Measurements from ENCODE around the gene ECT2. TPM values are rescaled to one million over a fixed set of nuclear protein-coding genes. Genes with fewer than 3 reads are reported as not detected.

Gene ECT2
- total RNA-seq, 1 experiment from 2014 or later: 81.3 TPM

- no peaks in the 10 kb centered on the region for H3K9me3 Mint-ChIP-seq
- H2BK15ac ChIP-seq (ENCODE audit: low read depth, low read length): no peak overlapping the region
- H3K4me3 Mint-ChIP-seq: no peak overlapping the region
- H3K4me2 ChIP-seq (ENCODE audit: insufficient read depth, insufficient read length, low read length): no peak overlapping the region
- peaks cover 3% of the 10 kb centered on the region for H3K79me1 ChIP-seq (ENCODE audit: insufficient read depth, low read depth, low read length, poor library complexity, severe bottlenecking)
- peaks cover 5 to 42% (median 39%) of the 10 kb centered on the region in 3 experiments for H3K36me3 Mint-ChIP-seq (ENCODE audit: insufficient read depth in 1 of 3, low read depth in 3 of 3)
- no peak overlapping the region for H2BK5ac ChIP-seq (ENCODE audit: insufficient read length, low read length)
- WGBS (ENCODE audit: extremely low coverage, insufficient read length, low lambda C conversion rate): no CpG with 5 or more reads among the region's 2 CpGs
- peak overlapping the region in 1 of 3 experiments; percentile 50; a peak in 1 of 7 replicates for H3K27ac Mint-ChIP-seq
- H2BK12ac ChIP-seq (ENCODE audit: insufficient read length, low read depth, low read length): no peak overlapping the region
- H3K4me1 Mint-ChIP-seq: no peaks in the 10 kb centered on the region
- H2AFZ ChIP-seq (ENCODE audit: low read length): no peak overlapping the region
- no peak overlapping the region for H2BK20ac ChIP-seq (ENCODE audit: low read depth, low read length, poor library complexity, severe bottlenecking)
- no peak overlapping the region for H2BK120ac ChIP-seq (ENCODE audit: low read depth, low read length, poor library complexity, severe bottlenecking)
- H3K56ac ChIP-seq (ENCODE audit: insufficient read length, low read depth, low read length): no peak overlapping the region
- TF ChIP-seq CTCF (conservative IDR thresholded peaks at IDR 0.05): no peak
- no peaks in the 10 kb centered on the region for H3K79me2 ChIP-seq (ENCODE audit: insufficient read depth, low read length)
- H3K23ac ChIP-seq (ENCODE audit: insufficient read length, low read depth, low read length): no peak overlapping the region
- no peak overlapping the region for H3T11ph ChIP-seq (ENCODE audit: low read length)
- H3K27me3 ChIP-seq (ENCODE audit: insufficient read depth, low read length): no peaks in the 10 kb centered on the region
- no peak overlapping the region for H3K18ac ChIP-seq (ENCODE audit: insufficient read length, low read depth, low read length)
- no peak overlapping the region for H4K91ac ChIP-seq (ENCODE audit: insufficient read length, low read depth, low read length)
- H4K5ac ChIP-seq (ENCODE audit: insufficient read length, low read depth, low read length): no peak overlapping the region
- DNase-seq: no peak
- no peak overlapping the region for H3K14ac ChIP-seq (ENCODE audit: insufficient read depth, low read length)
- H3K27me3 Mint-ChIP-seq (ENCODE audit: low read depth): no peaks in the 10 kb centered on the region
- H3K9ac ChIP-seq (ENCODE audit: extremely low read depth, insufficient read length, low read length): no peak overlapping the region
- no peak overlapping the region for H2AK5ac ChIP-seq (ENCODE audit: insufficient read length, low read length)
- no peak overlapping the region for H3K4ac ChIP-seq (ENCODE audit: low read depth, low read length)
- H3K4me1 ChIP-seq (ENCODE audit: insufficient read depth, low read length): no peaks in the 10 kb centered on the region
- no peak overlapping the region for H3K27ac ChIP-seq (ENCODE audit: insufficient read length, low read depth, low read length)
- no peaks in the 10 kb centered on the region for H3K9me3 ChIP-seq (ENCODE audit: control insufficient read depth, low read depth, low read length)
- no peaks in the 10 kb centered on the region for H4K20me1 ChIP-seq (ENCODE audit: control insufficient read depth, insufficient read depth, insufficient read length)
- no peak overlapping the region for H4K8ac ChIP-seq (replicated peaks; ENCODE audit: insufficient read length, low read depth, low read length)
- no peaks in the 10 kb centered on the region for H3K23me2 ChIP-seq (ENCODE audit: insufficient read length, low read depth, low read length, poor library complexity, severe bottlenecking)
Measured at GRCh38 chr3:172800156-172800555, 49.6 kb downstream of the ECT2 start.
